Liver (tissue), 9 donors: ENCODE results near the gene NCAPG2. TPM values are rescaled to one million over a fixed set of nuclear protein-coding genes. Genes with fewer than 3 reads are reported as not detected.

Experiments
- DNase-seq: peaks from one replicate; pipeline ENCODE4 v3.0.0-alpha.2; 2017; ENCODE audit warnings: low spot score
- H3K27ac ChIP-seq, 2 donors: one replicate each; pipeline ENCODE4 v1.7.0; 2013; ENCODE audit warnings: inconsistent platforms in 2 of 2, low read length in 2 of 2, control low read depth in 1 of 2, low read depth in 1 of 2, mild to moderate bottlenecking in 1 of 2
- H3K27me3 ChIP-seq, 4 donors: one replicate each; pipeline versions ENCODE4 v1.6.1 to v1.7.0; 2013; ENCODE audit warnings: low read length in 3 of 4, inconsistent platforms in 1 of 4, mild to moderate bottlenecking in 1 of 4, moderate library complexity in 1 of 4; ENCODE audit not compliant: control insufficient read depth in 4 of 4, insufficient read depth in 4 of 4
- H3K36me3 ChIP-seq, 4 donors: one replicate each; pipeline versions ENCODE4 v1.6.1 to v1.7.0; 2013; ENCODE audit warnings: low read length in 3 of 4, mild to moderate bottlenecking in 3 of 4, low read depth in 1 of 4, moderate library complexity in 1 of 4; ENCODE audit not compliant: control insufficient read depth in 4 of 4, insufficient read depth in 3 of 4
- H3K4me1 ChIP-seq, 4 donors: one replicate each; pipeline versions ENCODE4 v1.6.1 to v1.7.0; 2013; ENCODE audit warnings: low read length in 3 of 4, mild to moderate bottlenecking in 3 of 4, moderate library complexity in 1 of 4; ENCODE audit not compliant: control insufficient read depth in 4 of 4, insufficient read depth in 4 of 4
- H3K4me3 ChIP-seq, 3 donors: one replicate each; pipeline versions ENCODE4 v1.6.1 to v1.7.0; 2013; ENCODE audit warnings: low read length in 3 of 3, control low read depth in 1 of 3, low read depth in 1 of 3, mild to moderate bottlenecking in 1 of 3
- H3K9ac ChIP-seq, 2 donors: one replicate each; pipeline ENCODE4 v1.7.0; 2013; ENCODE audit warnings: low read length in 2 of 2, mild to moderate bottlenecking in 2 of 2, moderate library complexity in 2 of 2, control low read depth in 1 of 2, low read depth in 1 of 2
- H3K9me3 ChIP-seq, 4 donors: one replicate each; pipeline versions ENCODE4 v1.6.1 to v1.7.0; 2013; ENCODE audit warnings: low read length in 3 of 4; ENCODE audit not compliant: control insufficient read depth in 4 of 4
- ATF3 ChIP-seq: IDR thresholded peaks from 2 replicates; pipeline ENCODE4 v1.6.1; 2016; ENCODE audit warnings: antibody characterized with exemption
- CTCF ChIP-seq: fragments of 150-350 bp; IDR thresholded peaks from 2 replicates; pipeline ENCODE4 v1.5.1; 2017; ENCODE audit warnings: improper control_type of control experiment, low read depth, low read length; ENCODE audit not compliant: missing input control
- EGR1 ChIP-seq, 2 donors: IDR thresholded peaks; 2 replicates each; pipeline ENCODE4 v1.6.1; 2016 to 2018; ENCODE audit warnings: antibody characterized with exemption in 2 of 2, low read depth in 2 of 2
- FOXA1 ChIP-seq: IDR thresholded peaks from 2 replicates; pipeline ENCODE4 v1.6.1; 2016; ENCODE audit warnings: antibody characterized with exemption
- HNF4A ChIP-seq, 2 donors: conservative IDR thresholded peaks; 2 replicates each; pipeline ENCODE4 v1.6.1; 2016; ENCODE audit warnings: antibody characterized with exemption in 2 of 2, mild to moderate bottlenecking in 2 of 2
- HNF4G ChIP-seq: IDR thresholded peaks from 2 replicates; pipeline ENCODE4 v1.6.1; 2016; ENCODE audit warnings: antibody characterized with exemption
- JUND ChIP-seq, 2 donors: IDR thresholded peaks; 2 replicates each; pipeline ENCODE4 v1.6.1; 2016; ENCODE audit warnings: antibody characterized with exemption in 2 of 2
- MAX ChIP-seq: IDR thresholded peaks from 2 replicates; pipeline ENCODE4 v1.6.1; 2016; ENCODE audit warnings: antibody characterized with exemption
- NR2F2 ChIP-seq: IDR thresholded peaks from 2 replicates; pipeline ENCODE4 v1.6.1; 2016; ENCODE audit warnings: antibody characterized with exemption
- RAD21 ChIP-seq, 2 donors: IDR thresholded peaks; 2 replicates each; pipeline ENCODE4 v1.6.1; 2016; ENCODE audit warnings: antibody characterized with exemption in 2 of 2, mild to moderate bottlenecking in 2 of 2
- REST ChIP-seq: IDR thresholded peaks from 2 replicates; pipeline ENCODE4 v1.6.1; 2016; ENCODE audit warnings: antibody characterized with exemption, mild to moderate bottlenecking
- RXRA ChIP-seq, 2 donors: IDR thresholded peaks; 2 replicates each; pipeline ENCODE4 v1.6.1; 2017 to 2018; ENCODE audit warnings: antibody characterized with exemption in 2 of 2, mild to moderate bottlenecking in 1 of 2
- SP1 ChIP-seq: IDR thresholded peaks from 2 replicates; pipeline ENCODE4 v1.6.1; 2018; ENCODE audit warnings: antibody characterized with exemption, mild to moderate bottlenecking
- TAF1 ChIP-seq: conservative IDR thresholded peaks from 2 replicates; pipeline ENCODE4 v1.6.1; 2016; ENCODE audit warnings: antibody characterized with exemption, mild to moderate bottlenecking
- YY1 ChIP-seq: IDR thresholded peaks from 2 replicates; pipeline ENCODE4 v1.6.1; 2016; ENCODE audit warnings: antibody characterized with exemption, mild to moderate bottlenecking
- ZBTB33 ChIP-seq: IDR thresholded peaks from 2 replicates; pipeline ENCODE4 v1.6.1; 2016; ENCODE audit warnings: antibody characterized with exemption
- WGBS: extraction: QIAGEN DNeasy Blood & Tissue Kit; methylation state at CpG from one replicate; pipeline ENCODE4 v1.1.7; 2013; 5-methylcytosine and 5-hydroxymethylcytosine counted together
- polyA plus RNA-seq, 2 donors: library from polyadenylated mRNA; stranded (reverse) in 1 of 2; unstranded in 1 of 2; fragments of 200-250 nt in 1 of 2; fragments of >200 nt in 1 of 2; fragmentation: Nextera tagmentation in 1 of 2; extraction: Ambion mirVana in 1 of 2; gene quantifications; one replicate each; pipeline versions ENCODE4 v1.2.1 to v1.2.3, GENCODE V29; 2013 to 2015
- total RNA-seq, 2 donors: library from RNA; depleted of rRNA; stranded (reverse); fragments of >200 nt; gene quantifications; one replicate each; pipeline ENCODE4 v1.2.3, GENCODE V29; 2014
- donor health status: healthy.
- donor health status: healthy.
- donor health status: healthy.
- donor health status: healthy.
- donor health status: healthy.

The NCAPG2 gene
- total and polyA plus RNA-seq, 4 donors = 0.89 to 37.4 (median 3.7) TPM

GRCh38 chr7:158748335-158748734 lies 43.7 kb upstream of the NCAPG2 start:
- H3K9ac ChIP-seq = no peak overlapping the region
- no peaks in the 10 kb centered on the region for H3K9me3 ChIP-seq
- no peak for DNase-seq
- H3K4me3 ChIP-seq = no peak overlapping the region
- H3K27me3 ChIP-seq = no peaks in the 10 kb centered on the region
- H3K4me1 ChIP-seq = no peaks in the 10 kb centered on the region
- 92% methylated on average over 10 of the region's 10 CpGs for WGBS
- peaks cover under 1 to 17% (median 11%) of the 10 kb centered on the region in 4 donors for H3K36me3 ChIP-seq
- TF ChIP-seq HNF4A (conservative IDR thresholded peaks at IDR 0.05) = no peak
- TF ChIP-seq TAF1 = no peak
- no peak for TF ChIP-seq HNF4G
- no peak for TF ChIP-seq ZBTB33
- TF ChIP-seq RXRA (IDR thresholded peaks at IDR 0.05) = no peak
- TF ChIP-seq RAD21 (IDR thresholded peaks at IDR 0.05) = no peak
- no peak for TF ChIP-seq FOXA1
- no peak for TF ChIP-seq MAX
- H3K27ac ChIP-seq = no peak overlapping the region

GRCh38 chr7:158747408-158747807 lies 42.8 kb upstream of the NCAPG2 start:
- Histone ChIP-seq H3K9me3 (no peaks in the 10 kb centered on the region), H3K27me3 (no peaks in the 10 kb centered on the region), H3K36me3 (peaks cover 3 to 22% (median 11%) of the 10 kb centered on the region in 4 donors), H3K4me3 (no peak overlapping the region), H3K4me1 (no peaks in the 10 kb centered on the region), H3K27ac (no peak overlapping the region), H3K9ac (no peak overlapping the region)
- TF ChIP-seq RXRA (IDR thresholded peaks at IDR 0.05) (no peak), FOXA1 (no peak), SP1 (no peak), HNF4G (no peak), REST (no peak), CTCF (no peak), NR2F2 (no peak), TAF1 (no peak), ZBTB33 (no peak), JUND (IDR thresholded peaks at IDR 0.05) (no peak), ATF3 (no peak), YY1 (no peak), EGR1 (IDR thresholded peaks at IDR 0.05; ENCODE audit: low read depth in 2 of 2) (no peak)
- WGBS = 98% methylated on average over 10 of the region's 10 CpGs
- no peak for DNase-seq
